Suppressor macrophage treated with lipopolysaccharide for 4 hours (primary cell): Measurements from ENCODE around the gene TRAIP.
"Not testable (repeated sequence)": the region's sequence is repeated elsewhere in the genome, so short reads cannot be mapped to it uniquely, and the experiment has no call there.

Experiments used
- DNase-seq: peaks from one replicate; pipeline ENCODE4 v3.0.0-alpha.2; 2020

TRAIP gene

GRCh38 chr3:49790626-49791411 lies 65.5 kb downstream of the TRAIP start:
- no peak for DNase-seq

DNA sequence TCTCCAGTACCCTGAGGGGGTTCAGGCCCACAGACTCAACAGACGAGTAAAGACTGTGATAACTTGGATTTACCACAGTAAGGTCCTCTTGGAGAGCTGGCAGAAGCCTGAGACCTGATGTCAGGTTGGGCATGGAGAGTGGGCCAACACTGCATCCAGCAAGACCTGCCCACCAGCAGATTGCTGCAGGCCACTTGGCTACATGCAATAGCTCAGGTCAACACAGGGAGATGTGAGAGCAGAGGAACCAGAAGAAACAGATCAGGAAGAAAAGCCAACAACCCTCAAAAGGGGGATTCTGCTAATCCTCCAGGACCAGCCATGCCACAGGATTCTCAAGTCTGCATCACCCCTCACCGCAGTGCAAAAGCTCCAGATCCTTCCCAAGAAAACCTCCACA lies 68.3 kb downstream of the TRAIP start:
- DNase-seq, result no peak

DNA sequence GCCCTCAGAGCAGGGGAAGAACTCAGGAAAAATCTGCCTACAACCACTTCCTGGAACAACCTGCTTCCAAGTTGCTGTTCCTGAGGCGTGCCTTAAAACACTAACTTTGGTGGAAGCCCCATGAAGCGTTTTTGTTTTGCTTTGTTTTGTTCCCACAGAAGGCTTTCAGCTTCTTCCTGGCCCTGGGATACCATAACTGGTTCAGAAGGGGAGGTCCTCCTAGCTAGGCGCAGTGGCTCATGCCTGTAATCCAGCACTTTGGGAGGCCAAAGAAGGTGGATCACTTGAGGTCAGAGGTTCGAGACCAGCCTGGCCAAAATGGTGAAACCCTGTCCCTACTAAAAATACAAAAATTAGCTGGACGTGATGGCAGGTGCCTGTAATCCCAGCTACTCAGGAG lies 68.8 kb downstream of the TRAIP start:
- no peak for DNase-seq

DNA sequence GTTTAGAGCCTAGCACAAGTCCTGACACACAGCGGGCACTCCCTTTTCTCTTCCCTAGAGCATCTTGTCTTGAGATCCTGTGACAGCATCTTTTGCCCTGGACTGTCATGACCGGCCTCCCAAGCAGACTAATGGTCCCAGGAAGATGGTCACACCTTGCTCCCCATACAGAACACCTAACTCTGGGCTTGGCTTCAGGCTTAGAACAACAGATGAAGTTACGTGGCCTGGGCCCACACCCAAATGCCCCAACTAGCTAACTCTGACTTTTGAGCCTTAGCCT lies 69.2 kb downstream of the TRAIP start:
- DNase-seq, result no peak

- DNase-seq, result peak; percentile 100
These were observed 69.8 kb downstream of the TRAIP start, which contains the start of gene IP6K1 for GRCh38 chr3:49786357-49787181. Gene IP6K1 (minus strand): TSS chr3:49786542. CDS start chr3:49748040, 38,502 bp downstream.

GRCh38 chr3:49785565-49786356 lies 70.6 kb downstream of the TRAIP start:
- peak; percentile 27 for DNase-seq

DNA sequence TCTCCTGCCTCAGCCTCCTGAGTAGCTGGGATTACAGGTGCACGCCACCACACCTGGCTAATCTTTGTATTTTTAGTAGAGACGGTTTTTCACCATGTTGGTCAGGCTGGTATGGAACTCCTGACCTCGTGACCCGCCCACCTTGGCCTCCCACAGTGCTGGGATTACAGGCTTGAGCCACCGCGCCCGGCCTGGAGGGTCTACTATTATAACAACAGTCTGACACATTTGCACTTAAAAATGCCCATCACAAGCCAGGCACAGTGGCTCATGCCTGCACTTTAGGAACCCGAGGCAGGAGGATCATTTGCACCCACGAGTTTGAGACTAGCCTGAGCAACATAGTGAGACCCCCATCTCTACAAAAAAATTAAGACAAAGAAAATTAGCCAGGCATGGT lies 74.1 kb downstream of the TRAIP start:
- DNase-seq, result not testable (repeated sequence)

- no peak for DNase-seq
These were observed 74.8 kb downstream of the TRAIP start for GRCh38 chr3:49781415-49782199.

- DNase-seq, result not testable (repeated sequence)
These were observed 75.4 kb downstream of the TRAIP start for GRCh38 chr3:49780975-49781365.

DNA sequence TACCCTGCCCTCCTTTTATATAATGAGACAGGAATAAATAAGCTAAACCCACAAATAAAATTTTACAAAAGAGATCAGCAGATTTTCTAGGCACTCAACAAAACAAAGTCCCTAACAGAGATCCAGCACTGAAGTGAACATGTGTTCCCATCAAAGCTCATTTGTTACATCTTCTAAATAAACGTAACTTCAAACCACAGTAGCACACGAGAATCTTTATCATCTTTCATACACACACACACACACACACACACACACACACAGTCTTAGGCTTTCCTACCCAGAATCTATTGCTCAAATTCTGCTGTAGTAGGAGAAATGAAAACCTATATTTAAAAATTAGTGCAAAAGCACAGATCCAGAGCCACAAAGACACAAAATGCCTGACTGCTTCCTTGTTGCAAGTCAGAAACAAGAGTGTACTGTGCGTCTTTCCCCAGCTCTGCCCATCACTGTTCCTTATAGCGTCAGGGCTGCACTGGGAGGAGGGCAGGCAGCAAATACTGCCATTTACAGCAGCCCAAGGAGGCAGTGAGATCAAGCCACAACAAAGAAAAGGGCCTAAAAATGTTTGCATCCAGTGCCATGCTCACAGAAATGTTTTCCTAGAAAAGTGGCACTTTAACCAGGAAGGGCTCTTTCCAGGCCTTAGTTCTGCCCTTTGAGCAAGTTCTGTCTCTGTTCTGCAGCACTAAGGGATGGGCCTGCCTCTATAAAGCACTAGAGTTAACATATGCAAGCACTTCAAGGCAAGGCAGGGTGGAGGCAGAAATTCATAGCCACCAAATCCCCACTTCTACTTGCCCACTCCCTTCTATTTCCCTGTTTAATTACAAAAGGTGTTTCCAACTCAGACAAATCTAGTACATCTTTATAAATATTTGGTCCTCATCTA lies 76.0 kb downstream of the TRAIP start:
- DNase-seq, result no peak

GRCh38 chr3:49779358-49780079 lies 76.8 kb downstream of the TRAIP start:
- no peak for DNase-seq
